Measurements from ENCODE around the gene VOPP1. TPM values are rescaled to one million over a fixed set of nuclear protein-coding genes. Genes with fewer than 3 reads are reported as not detected.
"Not testable (repeated sequence)": the region's sequence is repeated elsewhere in the genome, so short reads cannot be mapped to it uniquely, and the experiment has no call there.

The VOPP1 gene
- total and polyA plus RNA-seq, 2 of the 13 experiments (the other 11 are each of a cell fraction or from before 2014, with no cell fraction given) = 21.8 to 55.3 TPM

- ATAC-seq (no peak), FAIRE-seq (no peak), DNase-seq (ENCODE audit: low spot score) (no peak)
- peaks cover 12% of the 10 kb centered on the region for H3K9me3 ChIP-seq (ENCODE audit: low read length)
- no peak overlapping the region for H3K9ac ChIP-seq (ENCODE audit: insufficient read depth, low read depth, low read length)
- ChIA-PET POLR2A (no interaction called here), CTCF (ENCODE audit: low intra/inter-chr PET ratio, low total read pairs) (no interaction called here)
- in situ Hi-C loops (cut with HindIII; ENCODE audit: extremely low pct_ligation_motif_present, low pct_unique_long_range_greater_than_20kb) (no loop called here), intact Hi-C loops (cut with micrococcal nuclease; ENCODE audit: unreplicated experiment) (no loop called here)
- TF ChIP-seq BATF2 (CRISPR knock-in tag; IDR thresholded peaks at IDR 0.05) (no peak), NFE2L2 (IDR thresholded peaks at IDR 0.05; ENCODE audit: low read length) (no peak), SRY (CRISPR knock-in tag; IDR thresholded peaks at IDR 0.05) (no peak), ZNF501 (CRISPR knock-in tag; IDR thresholded peaks at IDR 0.05) (no peak), HCFC1 (IDR thresholded peaks at IDR 0.05; ENCODE audit: low read depth, low read length) (no peak), SMARCC2 (IDR thresholded peaks at IDR 0.05) (no peak), KLF16 (CRISPR knock-in tag; IDR thresholded peaks at IDR 0.05) (no peak), ZFP36 (IDR thresholded peaks at IDR 0.05; ENCODE audit: borderline replicate concordance, low read depth, low read length, partially characterized antibody) (no peak), CAMTA2 (CRISPR knock-in tag; IDR thresholded peaks at IDR 0.05; ENCODE audit: borderline replicate concordance) (no peak), PITX1 (CRISPR knock-in tag; IDR thresholded peaks at IDR 0.05) (no peak), NFE2L1 (CRISPR knock-in tag; IDR thresholded peaks at IDR 0.05; ENCODE audit: borderline replicate concordance) (no peak), ZC3H4 (CRISPR knock-in tag; IDR thresholded peaks at IDR 0.05; ENCODE audit: borderline replicate concordance) (no peak), KAT7 (CRISPR knock-in tag; IDR thresholded peaks at IDR 0.05; ENCODE audit: borderline replicate concordance) (no peak)
- no TSS peak for BruUV-seq (replicated peaks)
- H3K4me3 ChIP-seq (replicated peaks in 1 of 3; ENCODE audit: insufficient read depth in 1 of 3, low read depth in 2 of 3, low read length in 3 of 3) = no peak overlapping the region
- H3K4me1 ChIP-seq (ENCODE audit: insufficient read depth, low read length) = no peaks in the 10 kb centered on the region
- H3K27ac ChIP-seq (ENCODE audit: extremely low read length, insufficient read depth, low read length) = no peak overlapping the region
- 3% methylated on average over 3 of the region's 3 CpGs for WGBS (ENCODE audit: low lambda C conversion rate)
- H4K20me1 ChIP-seq (ENCODE audit: insufficient read depth, low read length) = no peaks in the 10 kb centered on the region
- H3K36me3 ChIP-seq (replicated peaks in 1 of 2; ENCODE audit: control insufficient read depth in 1 of 2, insufficient read depth in 2 of 2, low read length in 2 of 2) = no peaks in the 10 kb centered on the region
- H3K27me3 ChIP-seq (ENCODE audit: control insufficient read depth in 1 of 2, insufficient read depth in 2 of 2, low read length in 2 of 2) = no peaks in the 10 kb centered on the region
- no peaks in the 10 kb centered on the region for H3K79me2 ChIP-seq (ENCODE audit: insufficient read depth, low read length)
- no peak overlapping the region for H2AFZ ChIP-seq (ENCODE audit: low read length)
- no peak overlapping the region for H3K4me2 ChIP-seq (ENCODE audit: low read depth, low read length)
Measured at GRCh38 chr7:55618913-55619312, 46.6 kb upstream of the VOPP1 start.

GRCh38 chr7:55614365-55615064, 42.2 kb upstream of the VOPP1 start:
- BruUV-seq (replicated peaks); H2AFZ ChIP-seq (ENCODE audit: low read length); POLR2A ChIA-PET; CTCF ChIA-PET (ENCODE audit: low intra/inter-chr PET ratio, low total read pairs); H3K4me2 ChIP-seq (ENCODE audit: low read depth, low read length); H3K79me2 ChIP-seq (ENCODE audit: insufficient read depth, low read length); H3K4me3 ChIP-seq (replicated peaks in 1 of 3; ENCODE audit: insufficient read depth in 1 of 3, low read depth in 2 of 3, low read length in 3 of 3); FAIRE-seq; H3K36me3 ChIP-seq (replicated peaks in 1 of 2; ENCODE audit: control insufficient read depth in 1 of 2, insufficient read depth in 2 of 2, low read length in 2 of 2); H3K27me3 ChIP-seq (ENCODE audit: control insufficient read depth in 1 of 2, insufficient read depth in 2 of 2, low read length in 2 of 2); H3K9me3 ChIP-seq (ENCODE audit: low read length); in situ Hi-C loops (cut with HindIII; ENCODE audit: extremely low pct_ligation_motif_present, low pct_unique_long_range_greater_than_20kb); ATAC-seq; H3K9ac ChIP-seq (ENCODE audit: insufficient read depth, low read depth, low read length); intact Hi-C loops (cut with micrococcal nuclease; ENCODE audit: unreplicated experiment); H3K27ac ChIP-seq (ENCODE audit: extremely low read length, insufficient read depth, low read length); H3K4me1 ChIP-seq (ENCODE audit: insufficient read depth, low read length); DNase-seq (ENCODE audit: low spot score); H4K20me1 ChIP-seq (ENCODE audit: insufficient read depth, low read length): not testable (repeated sequence)
- WGBS (ENCODE audit: low lambda C conversion rate) = 0% methylated on average over 2 of the region's 2 CpGs

- intact Hi-C loops (cut with micrococcal nuclease; ENCODE audit: unreplicated experiment); CTCF ChIA-PET (ENCODE audit: low intra/inter-chr PET ratio, low total read pairs); H4K20me1 ChIP-seq (ENCODE audit: insufficient read depth, low read length); H3K79me2 ChIP-seq (ENCODE audit: insufficient read depth, low read length); H3K36me3 ChIP-seq (replicated peaks in 1 of 2; ENCODE audit: control insufficient read depth in 1 of 2, insufficient read depth in 2 of 2, low read length in 2 of 2); H3K9ac ChIP-seq (ENCODE audit: insufficient read depth, low read depth, low read length); in situ Hi-C loops (cut with HindIII; ENCODE audit: extremely low pct_ligation_motif_present, low pct_unique_long_range_greater_than_20kb); H3K27ac ChIP-seq (ENCODE audit: extremely low read length, insufficient read depth, low read length); H3K4me2 ChIP-seq (ENCODE audit: low read depth, low read length); ATAC-seq; DNase-seq (ENCODE audit: low spot score); H3K9me3 ChIP-seq (ENCODE audit: low read length); FAIRE-seq; H2AFZ ChIP-seq (ENCODE audit: low read length); BruUV-seq (replicated peaks); H3K4me1 ChIP-seq (ENCODE audit: insufficient read depth, low read length); H3K4me3 ChIP-seq (replicated peaks in 1 of 3; ENCODE audit: insufficient read depth in 1 of 3, low read depth in 2 of 3, low read length in 3 of 3); POLR2A ChIA-PET; H3K27me3 ChIP-seq (ENCODE audit: control insufficient read depth in 1 of 2, insufficient read depth in 2 of 2, low read length in 2 of 2): not testable (repeated sequence)
- 4% methylated on average over 1 of the region's 1 CpG for WGBS (ENCODE audit: low lambda C conversion rate)
Measured at GRCh38 chr7:55609726-55610125, 37.4 kb upstream of the VOPP1 start.

Data from HepG2 (cell line).